HTR-8/SVneo (cell line): Measurements from ENCODE around the gene CCDC141.
A peak's percentile ranks its signal among the peaks of the same experiment; 100 is the strongest.
"Not testable (repeated sequence)": the region's sequence is repeated elsewhere in the genome, so short reads cannot be mapped to it uniquely, and the experiment has no call there.

Experiments
- DNase-seq: peaks from one replicate; pipeline ENCODE4 v3.0.0; 2011; ENCODE audit warnings: low spot score, mixed read lengths; ENCODE audit not compliant: insufficient read length
- FAIRE-seq: peaks from 2 replicates; lab custom pipeline; 2011; peaks lifted over from hg19 to GRCh38; lab: Jason Lieb, UNC

Gene CCDC141

DNA sequence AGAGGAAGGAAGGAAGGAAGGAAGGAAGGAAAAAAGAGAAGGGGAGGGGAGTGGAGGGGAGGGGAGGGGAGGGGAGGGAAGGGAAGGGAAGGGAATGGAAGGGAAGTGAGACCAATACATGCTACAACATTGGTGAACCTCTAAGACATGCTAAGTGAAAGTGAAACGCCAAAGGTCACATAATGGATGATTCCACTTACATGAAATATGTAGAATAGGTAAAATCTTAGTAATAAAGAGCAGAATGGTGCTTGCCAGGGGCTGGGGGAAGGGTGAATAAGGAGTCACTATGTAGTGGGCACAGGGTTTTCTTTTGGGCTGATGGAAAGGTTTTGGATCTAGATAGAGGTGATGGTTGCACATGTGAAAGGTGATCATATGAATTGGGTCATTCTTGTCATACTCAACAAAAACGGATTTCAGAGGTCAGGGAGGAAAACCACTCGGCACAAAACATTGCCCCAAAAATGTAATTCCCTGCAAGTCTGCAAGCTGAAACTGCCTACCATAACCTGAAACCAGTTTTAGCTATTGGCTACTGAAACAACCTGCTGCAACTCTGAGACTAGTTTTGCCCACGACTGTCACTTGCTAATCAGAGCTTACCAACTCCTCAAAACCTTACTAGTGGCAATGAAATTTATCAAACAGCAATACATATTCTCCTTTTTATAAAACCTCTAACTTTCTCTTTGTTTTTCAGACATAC is 59.2 kb downstream of the CCDC141 start:
- DNase-seq (no peak), FAIRE-seq (no peak)

GRCh38 chr2:178989424-178989823 is 60.5 kb downstream of the CCDC141 start:
- not testable (repeated sequence) for DNase-seq, FAIRE-seq

DNA sequence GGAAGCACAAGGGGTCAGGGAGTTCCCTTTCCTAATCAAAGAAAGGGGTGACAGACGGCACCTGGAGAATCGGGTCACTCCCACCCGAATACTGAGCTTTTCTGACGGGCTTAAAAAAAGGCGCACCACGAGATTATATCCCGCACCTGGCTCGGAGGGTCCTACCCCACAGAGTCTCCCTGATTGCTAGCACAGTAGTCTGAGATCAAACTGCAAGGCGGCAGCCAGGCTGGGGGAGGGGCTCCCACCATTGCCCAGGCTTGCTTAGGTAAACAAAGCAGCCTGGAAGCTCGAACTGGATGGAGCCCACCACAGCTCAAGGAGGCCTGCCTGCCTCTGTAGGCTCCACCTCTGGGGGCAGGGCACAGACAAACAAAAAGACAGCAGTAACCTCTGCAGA is 67.3 kb downstream of the CCDC141 start:
- not testable (repeated sequence) for DNase-seq, FAIRE-seq

GRCh38 chr2:178980815-178981214 is 69.1 kb downstream of the CCDC141 start:
- DNase-seq: no peak
- FAIRE-seq: no peak

- DNase-seq (no peak), FAIRE-seq (no peak)
These were observed 71.3 kb downstream of the CCDC141 start for GRCh38 chr2:178978667-178979066.

DNA sequence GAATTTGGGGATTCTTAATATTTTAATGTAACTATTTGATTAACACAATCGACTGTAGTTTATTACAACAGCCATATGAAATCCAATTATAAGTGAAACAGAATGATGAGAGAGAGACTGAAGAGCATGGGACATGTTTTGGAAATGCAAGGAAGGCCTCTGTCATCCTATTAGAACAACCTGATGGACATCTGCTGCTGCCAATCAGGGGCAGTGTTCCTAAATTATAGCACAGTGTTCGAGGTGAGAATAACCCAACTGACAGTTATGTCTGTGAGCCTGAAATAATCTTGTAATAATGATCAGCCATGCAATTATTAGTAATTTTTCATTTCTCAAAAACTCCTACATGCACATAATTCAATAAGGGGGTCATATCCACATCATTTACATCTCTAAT is 73.6 kb downstream of the CCDC141 start:
- DNase-seq: no peak
- FAIRE-seq: no peak

DNA sequence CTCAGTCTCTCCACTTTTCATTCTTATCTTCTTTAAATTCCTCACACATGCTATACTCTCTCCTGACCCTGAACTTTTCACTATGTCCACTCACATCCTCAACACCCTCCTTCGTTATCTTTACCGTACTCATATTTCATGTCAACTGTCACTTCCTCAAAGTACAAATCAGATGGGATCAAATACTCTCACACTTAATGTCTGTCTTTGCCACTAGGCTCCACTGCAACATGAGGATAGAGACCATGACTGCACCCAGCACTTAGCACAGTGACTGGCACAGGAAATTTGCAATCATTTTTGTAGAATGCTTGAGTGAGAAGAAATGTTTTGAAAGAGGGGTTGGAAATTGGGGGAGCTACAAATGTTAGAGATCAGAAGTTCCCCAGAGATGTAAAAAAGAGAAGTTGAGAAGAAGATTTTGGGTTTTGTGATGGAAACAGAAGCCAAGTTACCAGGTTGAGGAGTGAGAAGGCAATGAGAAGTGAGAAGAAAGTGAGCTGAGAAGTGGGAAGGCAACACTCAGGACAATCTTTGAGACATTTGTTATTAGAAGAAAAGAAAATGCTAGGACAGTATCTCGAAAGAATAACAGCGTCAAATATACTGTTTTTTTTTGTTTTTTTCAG is 87.0 kb downstream of the CCDC141 start:
- FAIRE-seq (no peak), DNase-seq (no peak)

- FAIRE-seq (no peak), DNase-seq (no peak)
These were observed 87.8 kb downstream of the CCDC141 start for GRCh38 chr2:178962152-178962551.

DNA sequence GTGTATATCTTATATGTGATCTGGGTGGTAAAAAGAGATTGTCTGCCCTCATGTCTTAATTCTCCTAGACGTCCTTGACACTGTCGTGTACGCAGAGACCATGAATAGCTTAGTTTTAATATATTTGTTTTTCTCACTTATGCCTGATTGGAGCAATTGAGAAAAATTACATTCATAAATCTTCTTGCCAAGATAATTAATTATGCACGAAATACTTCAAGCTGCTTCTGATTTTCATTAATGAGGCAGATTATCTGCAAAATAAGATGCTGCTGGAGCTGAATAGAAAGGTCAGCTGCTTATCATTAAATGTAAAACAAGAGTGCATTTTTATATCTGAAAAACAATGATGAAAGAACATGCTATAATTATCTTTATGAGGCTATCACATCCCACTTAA is 95.9 kb downstream of the CCDC141 start:
- DNase-seq: no peak
- FAIRE-seq: no peak

GRCh38 chr2:178951266-178952006 is 98.5 kb downstream of the CCDC141 start:
- DNase-seq: no peak

GRCh38 chr2:178949584-178949983 is 100.4 kb downstream of the CCDC141 start:
- FAIRE-seq (no peak), DNase-seq (no peak)

More at GRCh38 chr2:178951266-178952006, 98.5 kb downstream of the CCDC141 start:
- FAIRE-seq: no peak

GRCh38 chr2:178949151-178949550 is 100.8 kb downstream of the CCDC141 start:
- DNase-seq: no peak
- no peak for FAIRE-seq

DNA sequence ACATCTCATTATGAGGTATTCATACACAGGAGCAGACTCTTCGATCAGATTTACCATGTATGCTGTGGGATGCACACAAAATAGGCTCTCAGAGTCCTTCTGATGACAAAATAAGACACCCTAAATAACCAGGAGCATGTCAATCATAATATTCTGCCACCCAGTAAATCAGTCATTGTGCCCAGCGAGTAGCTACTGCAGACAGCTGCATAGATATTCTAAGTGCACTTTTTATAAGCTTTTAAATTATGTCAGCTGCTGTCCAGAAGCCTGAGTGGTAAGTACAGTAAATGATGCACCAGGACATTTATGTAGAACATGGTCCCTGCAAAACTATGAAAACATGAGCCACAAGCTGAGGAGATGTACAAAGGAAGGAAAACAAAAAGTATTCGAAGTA is 102.9 kb downstream of the CCDC141 start:
- DNase-seq (no peak), FAIRE-seq (no peak)

GRCh38 chr2:178946494-178946893 is 103.4 kb downstream of the CCDC141 start:
- DNase-seq (no peak), FAIRE-seq (peak; percentile 63)

- no peak for FAIRE-seq
These were observed 106.2 kb downstream of the CCDC141 start for GRCh38 chr2:178943745-178944144.

DNA sequence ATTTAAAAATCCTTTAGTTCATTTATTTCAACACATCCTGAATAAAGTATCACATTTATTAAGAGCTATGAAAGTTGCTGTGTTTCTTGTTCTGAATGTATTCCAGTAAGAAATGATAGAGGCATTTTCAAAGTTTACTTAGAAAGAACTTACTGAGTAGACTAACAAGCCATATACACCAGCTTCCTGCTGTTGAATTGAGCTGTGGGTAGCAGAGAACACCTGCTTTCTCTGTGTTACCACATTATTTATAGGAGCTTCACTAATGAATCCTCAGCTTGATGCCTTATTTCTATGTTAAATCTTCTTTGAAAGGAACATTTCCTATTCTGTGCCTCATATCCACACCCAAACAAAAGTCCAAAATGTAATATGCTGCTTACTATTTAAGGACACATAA is 115.4 kb downstream of the CCDC141 start:
- FAIRE-seq (no peak), DNase-seq (no peak)

More at GRCh38 chr2:178943745-178944144, 106.2 kb downstream of the CCDC141 start:
- no peak for DNase-seq

- no peak for FAIRE-seq
These were observed 116.4 kb downstream of the CCDC141 start for GRCh38 chr2:178933493-178933892.

DNA sequence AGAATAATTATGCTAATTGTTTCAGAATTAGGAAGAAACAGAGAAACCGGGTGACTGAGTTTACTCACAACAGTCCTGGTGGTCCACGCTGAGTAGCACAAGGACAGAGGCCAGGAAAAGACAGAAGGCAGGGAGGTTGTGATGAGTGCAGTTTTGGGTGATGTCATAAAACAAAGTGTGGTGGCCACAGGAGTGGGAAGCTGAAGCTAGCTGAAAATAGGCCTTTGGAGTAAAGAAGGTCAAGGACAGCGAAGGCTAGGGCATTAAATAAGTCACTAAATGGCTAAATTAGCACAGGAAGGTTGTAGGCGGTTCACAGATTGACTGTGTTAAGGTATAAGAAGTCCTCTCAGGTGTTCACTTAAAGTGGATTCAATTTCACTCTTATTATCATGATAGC is 121.9 kb downstream of the CCDC141 start:
- FAIRE-seq: no peak
- DNase-seq: no peak

More at GRCh38 chr2:178933493-178933892, 116.4 kb downstream of the CCDC141 start:
- no peak for DNase-seq

- DNase-seq (no peak), FAIRE-seq (no peak)
These were observed 122.8 kb downstream of the CCDC141 start for GRCh38 chr2:178927173-178927572.

DNA sequence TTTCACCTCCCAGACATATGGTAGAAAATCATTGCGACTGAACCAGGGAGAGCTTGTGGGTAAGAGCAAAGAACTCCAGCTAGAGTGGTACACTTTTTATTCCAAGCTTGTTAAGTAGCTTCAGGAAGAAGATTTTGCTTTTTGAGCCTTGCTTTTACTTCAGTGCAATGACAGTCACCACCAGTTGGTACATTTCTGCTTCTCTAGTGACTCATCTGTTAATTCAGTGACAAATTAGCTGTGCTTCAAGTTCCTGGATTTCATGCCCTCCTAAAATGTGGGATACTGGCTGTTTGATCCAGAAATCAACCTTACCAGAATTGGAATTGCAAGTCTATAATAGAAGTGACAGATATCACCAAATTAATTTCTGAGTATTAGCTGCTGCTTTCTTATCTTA is 125.1 kb downstream of the CCDC141 start:
- FAIRE-seq: no peak

GRCh38 chr2:178923546-178923945 is 126.4 kb downstream of the CCDC141 start:
- FAIRE-seq: no peak
- DNase-seq: no peak

More for the DNA sequence above, 125.1 kb downstream of the CCDC141 start:
- DNase-seq: no peak
